C4-2B (cell line): Measurements from ENCODE around the gene SH3PXD2B.

Experiments
- ZFX ChIP-seq: fragments of 450-650 bp; IDR thresholded peaks from 2 replicates; pipeline ENCODE4 v1.6.1; 2017
- TF ChIP-seq, protein P1 (sequence below): fragments of 450-650 bp; conservative IDR thresholded peaks from 2 replicates; pipeline ENCODE4 v1.5.1; 2017; ENCODE audit warnings: mild to moderate bottlenecking

- TF ChIP-seq, protein P1, sequence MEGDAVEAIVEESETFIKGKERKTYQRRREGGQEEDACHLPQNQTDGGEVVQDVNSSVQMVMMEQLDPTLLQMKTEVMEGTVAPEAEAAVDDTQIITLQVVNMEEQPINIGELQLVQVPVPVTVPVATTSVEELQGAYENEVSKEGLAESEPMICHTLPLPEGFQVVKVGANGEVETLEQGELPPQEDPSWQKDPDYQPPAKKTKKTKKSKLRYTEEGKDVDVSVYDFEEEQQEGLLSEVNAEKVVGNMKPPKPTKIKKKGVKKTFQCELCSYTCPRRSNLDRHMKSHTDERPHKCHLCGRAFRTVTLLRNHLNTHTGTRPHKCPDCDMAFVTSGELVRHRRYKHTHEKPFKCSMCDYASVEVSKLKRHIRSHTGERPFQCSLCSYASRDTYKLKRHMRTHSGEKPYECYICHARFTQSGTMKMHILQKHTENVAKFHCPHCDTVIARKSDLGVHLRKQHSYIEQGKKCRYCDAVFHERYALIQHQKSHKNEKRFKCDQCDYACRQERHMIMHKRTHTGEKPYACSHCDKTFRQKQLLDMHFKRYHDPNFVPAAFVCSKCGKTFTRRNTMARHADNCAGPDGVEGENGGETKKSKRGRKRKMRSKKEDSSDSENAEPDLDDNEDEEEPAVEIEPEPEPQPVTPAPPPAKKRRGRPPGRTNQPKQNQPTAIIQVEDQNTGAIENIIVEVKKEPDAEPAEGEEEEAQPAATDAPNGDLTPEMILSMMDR, result no peak
- TF ChIP-seq ZFX, result no peak
Measured at GRCh38 chr5:172407241-172407691, 47.1 kb downstream of the SH3PXD2B start.
